ACHN (cell line): ENCODE results near the gene TAGAP.
"Not testable (repeated sequence)": the region's sequence is repeated elsewhere in the genome, so short reads cannot be mapped to it uniquely, and the experiment has no call there.

Source experiments
- DNase-seq: peaks from one replicate; pipeline ENCODE4 v3.0.0-alpha.2; 2015
- in situ Hi-C: cut with HindIII; loops from 2 replicates; pipeline ENCODE4 v1.10.0; 2017; ENCODE audit warnings: low sequenced_read_pairs, low pct_ligation_motif_present, low pct_unique_long_range_greater_than_20kb

The TAGAP gene

DNA sequence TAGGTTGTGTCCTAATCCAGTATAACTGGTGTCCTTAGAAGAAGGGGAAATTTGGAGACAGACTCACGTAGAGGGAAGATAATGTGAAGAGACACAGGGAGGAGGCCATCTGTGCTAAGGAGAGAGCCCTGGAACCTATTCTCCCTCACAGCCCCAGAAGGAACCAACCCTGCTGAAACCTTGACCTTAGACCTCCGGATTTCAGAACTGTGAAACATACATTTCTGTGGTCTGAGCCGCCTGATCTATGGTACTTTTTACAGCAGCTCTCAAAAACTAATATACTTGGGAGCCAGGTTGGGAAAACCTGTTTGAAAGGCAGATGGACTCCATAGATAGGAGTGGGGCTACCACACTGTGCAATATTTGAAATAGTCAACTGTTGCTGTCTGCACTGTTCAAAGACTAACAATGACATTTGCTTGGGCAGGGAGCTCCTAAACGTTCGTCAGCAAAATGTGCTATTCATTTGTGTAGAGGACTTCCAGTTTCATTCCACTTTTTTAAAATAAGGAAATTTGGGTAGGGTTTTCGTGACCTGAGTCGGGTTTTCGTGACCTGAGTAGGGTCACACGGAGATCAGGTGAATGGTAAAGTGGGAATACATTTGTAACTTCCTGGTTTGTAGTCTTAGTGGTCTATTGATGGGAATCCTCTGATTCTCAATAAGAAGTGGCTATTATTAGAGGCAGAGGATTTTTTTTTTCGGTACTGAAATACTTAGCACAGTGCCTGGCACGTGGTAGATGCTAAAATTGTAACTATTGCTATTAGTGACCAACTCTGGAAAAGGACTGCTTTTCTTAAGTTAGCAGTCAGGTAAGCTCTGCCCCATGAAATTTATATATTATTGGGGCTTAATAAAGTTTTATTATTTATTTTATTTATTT lies 11.4 kb downstream of the TAGAP start:
- in situ Hi-C loops, result no loop called here
- DNase-seq, result no peak

GRCh38 chr6:159031846-159032245 lies 12.9 kb downstream of the TAGAP start:
- in situ Hi-C loops, result no loop called here
- no peak for DNase-seq

DNA sequence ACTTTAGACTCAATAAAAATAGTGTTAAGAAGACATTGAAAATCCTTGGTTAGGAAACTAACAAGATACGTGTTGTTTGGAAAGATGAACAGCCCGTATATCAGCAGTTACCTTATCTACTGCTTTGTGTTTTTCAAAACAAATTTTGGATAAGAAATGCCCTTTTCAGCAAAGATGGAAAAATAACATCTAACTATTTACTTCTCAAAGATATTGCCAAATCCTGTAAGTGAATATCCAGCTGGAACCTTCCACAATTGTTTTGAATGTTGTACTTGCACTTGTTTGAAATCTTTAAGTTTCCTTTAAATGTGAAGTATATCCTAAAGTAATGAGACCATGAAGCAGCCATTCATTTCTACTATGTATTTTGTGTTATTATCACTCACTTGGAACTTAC lies 14.6 kb downstream of the TAGAP start:
- DNase-seq, result no peak
- in situ Hi-C loops, result no loop called here

DNA sequence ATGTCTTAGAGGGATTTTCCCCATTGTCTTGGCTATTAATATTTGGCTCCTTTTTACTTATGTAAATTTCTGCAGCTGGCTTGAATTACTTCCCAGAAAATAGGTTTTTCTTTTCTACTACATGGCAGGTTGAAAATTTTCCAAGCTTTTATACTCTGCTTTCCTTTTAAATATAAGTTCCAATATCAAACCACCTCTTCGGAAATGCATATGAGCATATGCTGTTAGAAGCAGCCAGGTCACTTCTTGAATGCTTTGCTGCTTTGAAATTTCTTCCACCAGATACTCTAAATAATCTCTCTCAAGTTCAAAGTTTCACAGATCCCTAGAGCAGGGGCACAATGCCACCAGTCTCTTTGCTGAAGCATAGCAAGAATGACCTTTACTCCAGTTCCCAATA lies 19.6 kb downstream of the TAGAP start:
- DNase-seq, in situ Hi-C loops: not testable (repeated sequence)

GRCh38 chr6:159023893-159024292 lies 20.9 kb downstream of the TAGAP start:
- DNase-seq, result no peak
- in situ Hi-C loops, result no loop called here

DNA sequence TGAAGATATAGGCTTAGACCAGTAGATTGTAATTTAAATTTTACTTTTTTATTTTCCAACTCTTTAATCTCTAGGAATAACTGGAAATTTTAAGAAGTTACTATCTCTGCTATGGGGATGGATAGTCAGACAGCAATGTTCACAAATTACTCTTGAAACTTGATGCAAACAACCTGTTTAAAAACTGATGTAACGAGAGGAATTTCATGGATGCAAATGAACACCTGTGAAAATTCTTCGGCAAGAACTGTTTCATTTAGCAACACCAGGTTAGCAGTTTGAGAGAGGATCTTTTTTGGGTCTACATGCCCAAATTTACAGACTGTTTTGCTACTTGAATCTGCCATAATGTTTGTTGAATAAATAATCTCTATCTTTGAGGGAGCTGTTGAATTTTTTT lies 24.8 kb downstream of the TAGAP start:
- no peak for DNase-seq
- in situ Hi-C loops, result no loop called here

DNA sequence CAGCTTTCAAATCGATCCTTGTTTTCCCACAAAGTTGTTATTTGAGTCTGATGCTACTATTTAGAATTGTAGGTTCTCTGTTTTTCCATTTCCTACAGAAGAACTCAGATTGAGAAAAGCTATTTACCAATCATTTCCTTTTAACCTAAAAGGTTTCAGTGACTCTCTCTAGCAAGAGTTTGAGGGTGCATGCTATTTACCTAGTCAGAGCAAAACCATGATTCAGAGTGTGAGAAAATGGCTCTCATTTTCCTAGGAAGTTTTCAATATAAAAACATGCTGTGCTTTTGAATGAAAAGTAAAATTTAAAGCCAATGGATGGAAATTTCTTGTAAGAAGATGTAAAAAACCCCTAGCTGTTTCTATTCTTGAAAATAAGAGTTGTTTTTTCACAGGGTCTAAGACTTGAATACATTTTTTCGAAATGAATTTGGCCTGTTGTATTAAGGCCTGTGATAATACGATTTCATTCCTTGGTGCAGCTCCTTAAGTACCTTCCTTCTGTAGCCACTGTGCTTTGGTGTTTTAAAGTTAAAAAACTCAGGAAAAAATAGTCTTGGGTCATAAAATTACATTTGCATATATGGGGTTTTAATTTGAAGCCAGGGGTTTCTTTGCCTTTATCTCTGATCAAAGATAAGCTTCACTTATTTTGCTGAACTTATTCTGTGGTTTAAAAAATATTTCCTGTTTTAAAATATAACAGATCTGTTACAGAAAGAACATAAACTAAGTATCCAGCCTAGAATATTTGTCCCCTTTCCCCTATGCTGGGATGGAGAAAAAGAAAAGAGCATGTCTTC lies 26.8 kb downstream of the TAGAP start:
- DNase-seq, result no peak
- in situ Hi-C loops, result no loop called here

GRCh38 chr6:159014406-159014805 lies 30.4 kb downstream of the TAGAP start:
- no peak for DNase-seq
- in situ Hi-C loops, result no loop called here

GRCh38 chr6:159013229-159013628 lies 31.6 kb downstream of the TAGAP start:
- in situ Hi-C loops, result no loop called here
- DNase-seq, result no peak

GRCh38 chr6:159012201-159012600 lies 32.6 kb downstream of the TAGAP start:
- in situ Hi-C loops, result no loop called here
- no peak for DNase-seq

DNA sequence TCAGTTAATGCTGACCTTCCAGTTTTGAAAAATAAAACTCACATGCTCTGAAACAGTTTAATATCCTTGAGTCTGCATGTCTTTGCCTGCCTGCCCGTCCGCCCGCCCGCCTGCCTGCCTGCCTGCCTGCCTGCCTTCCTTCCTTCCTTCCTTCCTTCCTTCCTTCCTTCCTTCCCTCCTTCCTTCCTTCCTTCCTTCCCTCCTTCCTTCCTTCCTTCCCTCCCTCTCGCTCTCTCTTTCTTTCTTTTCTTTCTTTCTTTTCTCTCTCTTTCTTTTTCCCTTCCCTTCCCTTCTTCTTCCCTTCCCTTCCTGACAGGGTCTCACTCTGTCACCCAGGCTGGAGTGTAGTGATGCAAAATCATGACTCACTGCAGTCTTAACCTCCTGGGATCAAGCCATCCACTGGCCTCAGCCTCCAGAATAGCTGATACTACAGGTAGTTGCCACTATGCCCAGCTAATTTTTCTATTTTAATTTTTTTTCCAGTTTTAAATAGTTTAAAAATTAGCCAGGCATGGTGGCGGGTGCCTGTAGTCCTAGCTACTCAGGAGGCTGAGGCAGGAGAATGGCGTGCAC lies 34.7 kb downstream of the TAGAP start:
- in situ Hi-C loops, DNase-seq: not testable (repeated sequence)

DNA sequence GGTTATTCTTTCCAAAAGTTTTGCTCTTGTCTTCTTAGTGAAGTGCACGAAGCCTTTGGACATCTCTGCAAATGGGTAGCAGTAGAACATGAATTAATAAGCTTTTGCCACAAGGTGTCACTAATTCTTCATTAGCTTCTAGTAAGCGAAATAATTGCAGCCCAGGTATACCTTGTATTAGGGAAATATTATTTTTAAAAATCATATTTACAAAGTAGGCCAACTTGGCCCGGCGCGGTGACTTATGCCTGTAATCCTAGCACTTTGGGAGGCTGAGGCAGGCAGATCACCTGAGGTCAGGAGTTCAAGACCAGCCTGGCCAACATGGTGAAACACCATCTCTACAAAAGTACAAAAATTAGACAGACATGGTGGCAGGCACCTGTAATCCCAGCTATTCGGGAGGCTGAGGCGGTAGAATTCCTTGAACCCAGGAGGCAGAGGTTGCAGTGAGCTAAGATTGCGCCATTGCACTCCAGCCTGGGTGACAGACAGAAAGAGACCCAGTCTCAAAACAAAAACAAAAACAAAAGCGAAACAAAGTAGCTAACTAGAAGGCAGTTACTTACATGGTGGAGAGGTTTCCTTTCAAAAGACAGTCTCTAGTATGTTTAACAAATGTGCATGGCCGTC lies 36.0 kb downstream of the TAGAP start:
- in situ Hi-C loops, result no loop called here
- DNase-seq, result peak; percentile 38

DNA sequence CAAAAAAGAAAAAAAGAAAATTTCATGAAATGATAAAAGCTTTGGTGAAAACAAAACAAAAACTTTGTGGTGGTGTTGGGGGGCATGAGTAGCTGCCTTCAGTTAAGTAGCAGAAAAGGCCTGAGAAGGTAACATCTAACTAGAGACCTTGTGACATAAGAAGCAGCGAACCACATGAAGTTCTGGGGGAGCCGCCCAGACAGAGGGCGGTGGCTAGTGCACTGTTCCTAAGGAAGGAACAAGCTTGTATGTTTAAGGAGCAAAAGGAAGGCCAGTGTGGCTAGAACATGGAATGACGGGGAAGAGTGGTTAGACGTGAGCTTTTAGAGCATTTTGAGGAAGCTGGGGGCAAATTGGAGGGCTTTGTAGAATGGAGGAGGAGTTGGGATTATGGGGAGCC lies 37.3 kb downstream of the TAGAP start:
- DNase-seq, result no peak
- in situ Hi-C loops, result no loop called here

DNA sequence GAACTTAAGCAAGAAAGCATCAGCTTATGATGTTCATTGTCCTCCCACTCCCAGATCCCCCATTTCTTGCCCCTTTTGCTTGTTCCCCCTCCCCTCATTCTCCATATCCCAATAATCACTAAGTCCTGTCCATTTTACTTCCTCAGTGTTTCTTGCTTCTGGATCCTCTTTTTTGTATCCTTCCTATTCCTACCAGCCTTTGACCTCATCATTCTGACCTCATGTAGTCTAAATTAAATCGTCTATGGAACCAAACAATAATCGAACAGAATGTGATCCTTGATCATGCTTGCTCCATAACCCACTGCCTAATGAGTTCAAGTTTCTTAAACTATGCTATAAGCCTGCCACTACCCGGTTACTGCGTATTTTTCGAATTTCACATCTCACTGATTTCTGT lies 39.4 kb downstream of the TAGAP start:
- DNase-seq, result no peak
- in situ Hi-C loops, result no loop called here

DNA sequence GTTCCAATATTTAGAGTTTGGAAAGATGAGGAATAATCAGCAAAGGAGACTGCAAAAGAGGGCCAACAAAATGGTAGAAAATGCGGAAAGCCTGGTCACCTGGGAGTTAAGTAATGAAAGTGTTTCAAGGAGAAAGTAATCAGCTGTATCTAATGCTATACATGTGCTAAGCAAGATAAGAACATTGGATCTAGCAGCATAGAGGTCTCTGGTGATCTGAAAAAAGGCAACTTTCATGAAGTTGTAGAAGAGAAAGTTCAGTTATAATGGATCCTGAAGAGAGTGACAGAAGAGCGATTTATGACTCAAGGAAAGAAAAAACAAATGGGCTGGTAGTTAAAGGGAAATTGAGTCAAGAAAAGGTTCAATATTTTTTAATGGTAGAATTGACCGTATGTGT lies 40.2 kb downstream of the TAGAP start:
- no peak for DNase-seq
- in situ Hi-C loops, result no loop called here

GRCh38 chr6:159002432-159003155 lies 42.2 kb downstream of the TAGAP start:
- no peak for DNase-seq
- in situ Hi-C loops, result no loop called here

GRCh38 chr6:158999666-159000403 lies 45.0 kb downstream of the TAGAP start, which contains the start of gene RSPH3:
TSS of gene RSPH3 (minus strand) at chr6:159000202. CDS start at chr6:158999550, 652 bp downstream.
- peak; percentile 91 for DNase-seq
- in situ Hi-C loops, result no loop called here
